ENCODE data around the gene RXRA.

DNA sequence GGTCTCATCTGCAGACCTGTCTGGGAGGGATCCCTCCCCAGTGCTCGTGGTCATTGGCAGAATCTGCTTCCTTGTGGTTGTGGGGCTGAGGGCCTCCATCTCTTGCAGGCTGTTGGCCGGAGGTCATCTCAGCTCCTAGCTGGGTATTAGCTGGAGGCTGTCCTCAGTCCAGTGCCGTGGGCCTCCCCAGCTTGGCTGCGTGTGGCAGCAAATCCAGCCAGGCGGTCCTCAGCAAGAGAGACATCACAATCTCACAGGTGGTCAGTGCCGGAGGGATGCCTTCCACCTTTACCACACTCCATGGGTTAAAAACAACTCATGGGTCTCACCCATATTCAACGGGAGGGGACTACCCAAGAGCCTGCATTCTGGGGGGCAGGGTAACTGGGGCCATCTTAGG lies 155.5 kb downstream of the RXRA start:
- no peak for TF ChIP-seq TAF1 (IDR thresholded peaks at IDR 0.05; ENCODE audit: borderline replicate concordance, low read depth, low read length)
- TF ChIP-seq, protein P1, sequence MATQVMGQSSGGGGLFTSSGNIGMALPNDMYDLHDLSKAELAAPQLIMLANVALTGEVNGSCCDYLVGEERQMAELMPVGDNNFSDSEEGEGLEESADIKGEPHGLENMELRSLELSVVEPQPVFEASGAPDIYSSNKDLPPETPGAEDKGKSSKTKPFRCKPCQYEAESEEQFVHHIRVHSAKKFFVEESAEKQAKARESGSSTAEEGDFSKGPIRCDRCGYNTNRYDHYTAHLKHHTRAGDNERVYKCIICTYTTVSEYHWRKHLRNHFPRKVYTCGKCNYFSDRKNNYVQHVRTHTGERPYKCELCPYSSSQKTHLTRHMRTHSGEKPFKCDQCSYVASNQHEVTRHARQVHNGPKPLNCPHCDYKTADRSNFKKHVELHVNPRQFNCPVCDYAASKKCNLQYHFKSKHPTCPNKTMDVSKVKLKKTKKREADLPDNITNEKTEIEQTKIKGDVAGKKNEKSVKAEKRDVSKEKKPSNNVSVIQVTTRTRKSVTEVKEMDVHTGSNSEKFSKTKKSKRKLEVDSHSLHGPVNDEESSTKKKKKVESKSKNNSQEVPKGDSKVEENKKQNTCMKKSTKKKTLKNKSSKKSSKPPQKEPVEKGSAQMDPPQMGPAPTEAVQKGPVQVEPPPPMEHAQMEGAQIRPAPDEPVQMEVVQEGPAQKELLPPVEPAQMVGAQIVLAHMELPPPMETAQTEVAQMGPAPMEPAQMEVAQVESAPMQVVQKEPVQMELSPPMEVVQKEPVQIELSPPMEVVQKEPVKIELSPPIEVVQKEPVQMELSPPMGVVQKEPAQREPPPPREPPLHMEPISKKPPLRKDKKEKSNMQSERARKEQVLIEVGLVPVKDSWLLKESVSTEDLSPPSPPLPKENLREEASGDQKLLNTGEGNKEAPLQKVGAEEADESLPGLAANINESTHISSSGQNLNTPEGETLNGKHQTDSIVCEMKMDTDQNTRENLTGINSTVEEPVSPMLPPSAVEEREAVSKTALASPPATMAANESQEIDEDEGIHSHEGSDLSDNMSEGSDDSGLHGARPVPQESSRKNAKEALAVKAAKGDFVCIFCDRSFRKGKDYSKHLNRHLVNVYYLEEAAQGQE (IDR thresholded peaks at IDR 0.05; ENCODE audit: low read depth, low read length) = no peak
- TF ChIP-seq RAD21 (IDR thresholded peaks at IDR 0.05; ENCODE audit: low read length) = no peak
- TF ChIP-seq RCOR1 (IDR thresholded peaks at IDR 0.05; ENCODE audit: low read length) = no peak
- no peak for TF ChIP-seq JUND (IDR thresholded peaks at IDR 0.05)
- no peak for TF ChIP-seq EZH2phosphoT487 (IDR thresholded peaks at IDR 0.05; ENCODE audit: borderline replicate concordance, low read depth)
- TF ChIP-seq CTCF (IDR thresholded peaks at IDR 0.05) = no peak
- no peak for TF ChIP-seq TCF12 (IDR thresholded peaks at IDR 0.05)
- no peak for TF ChIP-seq POLR2AphosphoS5 (IDR thresholded peaks at IDR 0.05; ENCODE audit: low read depth, low read length)
- TF ChIP-seq EP300 (IDR thresholded peaks at IDR 0.05; ENCODE audit: borderline replicate concordance in 1 of 2, low read depth in 1 of 2, low read length in 1 of 2) = no peak
- no peak for TF ChIP-seq PBX3 (IDR thresholded peaks at IDR 0.05)
- TF ChIP-seq MXI1 (IDR thresholded peaks at IDR 0.05; ENCODE audit: low read depth, low read length) = no peak
- TF ChIP-seq, protein P2, sequence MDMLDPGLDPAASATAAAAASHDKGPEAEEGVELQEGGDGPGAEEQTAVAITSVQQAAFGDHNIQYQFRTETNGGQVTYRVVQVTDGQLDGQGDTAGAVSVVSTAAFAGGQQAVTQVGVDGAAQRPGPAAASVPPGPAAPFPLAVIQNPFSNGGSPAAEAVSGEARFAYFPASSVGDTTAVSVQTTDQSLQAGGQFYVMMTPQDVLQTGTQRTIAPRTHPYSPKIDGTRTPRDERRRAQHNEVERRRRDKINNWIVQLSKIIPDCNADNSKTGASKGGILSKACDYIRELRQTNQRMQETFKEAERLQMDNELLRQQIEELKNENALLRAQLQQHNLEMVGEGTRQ (IDR thresholded peaks at IDR 0.05; ENCODE audit: borderline replicate concordance, low read depth, low read length) = no peak
- TF ChIP-seq SIN3A (IDR thresholded peaks at IDR 0.05; ENCODE audit: borderline replicate concordance, low read depth, low read length) = no peak
